ENCODE data around the gene MYCBP. TPM values are rescaled to one million over a fixed set of nuclear protein-coding genes. Genes with fewer than 3 reads are reported as not detected.

Gene MYCBP
- total and polyA plus RNA-seq, 9 donors = 10.5 to 29.6 (median 23.6) TPM

GRCh38 chr1:38905985-38906384 is 32.8 kb upstream of the MYCBP start:
- DNase-seq = no peak
- WGBS (ENCODE audit: insufficient coverage) = no CpG with 5 or more reads among the region's 2 CpGs

GRCh38 chr1:38899560-38899959 is 26.4 kb upstream of the MYCBP start:
- H3K4me1 ChIP-seq (ENCODE audit: control insufficient read depth, insufficient read depth, low read length) = no peaks in the 10 kb centered on the region
- no peaks in the 10 kb centered on the region for H3K27me3 ChIP-seq (ENCODE audit: control insufficient read depth, insufficient read depth, low read length)
- H3K9me3 ChIP-seq (replicated peaks; ENCODE audit: control insufficient read depth, low read depth, low read length) = no peaks in the 10 kb centered on the region
- no peaks in the 10 kb centered on the region for H3K36me3 ChIP-seq (ENCODE audit: control insufficient read depth, insufficient read depth, low read length)
- H3K4me3 ChIP-seq (ENCODE audit: low read length) = no peak overlapping the region
- no peak for DNase-seq
- no peak overlapping the region for H3K27ac ChIP-seq (ENCODE audit: low read length)
- 85% methylated on average over 2 of the region's 4 CpGs for WGBS (ENCODE audit: insufficient coverage)

More at GRCh38 chr1:38905985-38906384, 32.8 kb upstream of the MYCBP start:
- Histone ChIP-seq H3K9me3 (replicated peaks; ENCODE audit: control insufficient read depth, low read depth, low read length) (peaks cover 2% of the 10 kb centered on the region), H3K27ac (ENCODE audit: low read length) (no peak overlapping the region), H3K4me3 (ENCODE audit: low read length) (no peak overlapping the region), H3K36me3 (ENCODE audit: control insufficient read depth, insufficient read depth, low read length) (no peaks in the 10 kb centered on the region), H3K27me3 (ENCODE audit: control insufficient read depth, insufficient read depth, low read length) (no peaks in the 10 kb centered on the region), H3K4me1 (ENCODE audit: control insufficient read depth, insufficient read depth, low read length) (no peaks in the 10 kb centered on the region)

GRCh38 chr1:38898653-38899230 is 25.6 kb upstream of the MYCBP start:
- no peaks in the 10 kb centered on the region for H3K4me1 ChIP-seq (ENCODE audit: control insufficient read depth, insufficient read depth, low read length)
- H3K27ac ChIP-seq (ENCODE audit: low read length) = no peak overlapping the region
- no peak for DNase-seq
- H3K9me3 ChIP-seq (replicated peaks; ENCODE audit: control insufficient read depth, low read depth, low read length) = no peaks in the 10 kb centered on the region
- no peak overlapping the region for H3K4me3 ChIP-seq (ENCODE audit: low read length)
- no peaks in the 10 kb centered on the region for H3K27me3 ChIP-seq (ENCODE audit: control insufficient read depth, insufficient read depth, low read length)
- no peaks in the 10 kb centered on the region for H3K36me3 ChIP-seq (ENCODE audit: control insufficient read depth, insufficient read depth, low read length)

GRCh38 chr1:38896169-38896568 is 23.0 kb upstream of the MYCBP start:
- H3K9me3 ChIP-seq (replicated peaks; ENCODE audit: control insufficient read depth, low read depth, low read length) = no peaks in the 10 kb centered on the region
- H3K27me3 ChIP-seq (ENCODE audit: control insufficient read depth, insufficient read depth, low read length) = no peaks in the 10 kb centered on the region
- no CpG with 5 or more reads among the region's 2 CpGs for WGBS (ENCODE audit: insufficient coverage)
- no peak for DNase-seq
- no peaks in the 10 kb centered on the region for H3K4me1 ChIP-seq (ENCODE audit: control insufficient read depth, insufficient read depth, low read length)
- H3K36me3 ChIP-seq (ENCODE audit: control insufficient read depth, insufficient read depth, low read length) = no peaks in the 10 kb centered on the region
- no peak overlapping the region for H3K27ac ChIP-seq (ENCODE audit: low read length)
- H3K4me3 ChIP-seq (ENCODE audit: low read length) = no peak overlapping the region

GRCh38 chr1:38892976-38893375 is 19.8 kb upstream of the MYCBP start:
- H3K27me3 ChIP-seq (ENCODE audit: control insufficient read depth, insufficient read depth, low read length) = no peaks in the 10 kb centered on the region
- WGBS (ENCODE audit: insufficient coverage) = no CpG with 5 or more reads among the region's 1 CpG

GRCh38 chr1:38891753-38892152 is 18.6 kb upstream of the MYCBP start:
- 86% methylated on average over 1 of the region's 1 CpG for WGBS (ENCODE audit: insufficient coverage)

More at GRCh38 chr1:38892976-38893375, 19.8 kb upstream of the MYCBP start:
- Histone ChIP-seq H3K4me3 (ENCODE audit: low read length) (no peak overlapping the region), H3K9me3 (replicated peaks; ENCODE audit: control insufficient read depth, low read depth, low read length) (no peaks in the 10 kb centered on the region), H3K36me3 (ENCODE audit: control insufficient read depth, insufficient read depth, low read length) (no peaks in the 10 kb centered on the region), H3K4me1 (ENCODE audit: control insufficient read depth, insufficient read depth, low read length) (no peaks in the 10 kb centered on the region), H3K27ac (ENCODE audit: low read length) (no peak overlapping the region)
- DNase-seq = no peak

GRCh38 chr1:38889589-38889988 is 16.4 kb upstream of the MYCBP start:
- Histone ChIP-seq H3K4me1 (ENCODE audit: control insufficient read depth, insufficient read depth, low read length) (no peaks in the 10 kb centered on the region), H3K27ac (ENCODE audit: low read length) (no peak overlapping the region), H3K9me3 (replicated peaks; ENCODE audit: control insufficient read depth, low read depth, low read length) (no peaks in the 10 kb centered on the region), H3K36me3 (ENCODE audit: control insufficient read depth, insufficient read depth, low read length) (no peaks in the 10 kb centered on the region), H3K4me3 (ENCODE audit: low read length) (no peak overlapping the region), H3K27me3 (ENCODE audit: control insufficient read depth, insufficient read depth, low read length) (no peaks in the 10 kb centered on the region)
- no peak for DNase-seq
- no CpG with 5 or more reads among the region's 5 CpGs for WGBS (ENCODE audit: insufficient coverage)

More at GRCh38 chr1:38891753-38892152, 18.6 kb upstream of the MYCBP start:
- Histone ChIP-seq H3K27me3 (ENCODE audit: control insufficient read depth, insufficient read depth, low read length) (no peaks in the 10 kb centered on the region), H3K27ac (ENCODE audit: low read length) (no peak overlapping the region), H3K36me3 (ENCODE audit: control insufficient read depth, insufficient read depth, low read length) (no peaks in the 10 kb centered on the region), H3K4me3 (ENCODE audit: low read length) (no peak overlapping the region), H3K9me3 (replicated peaks; ENCODE audit: control insufficient read depth, low read depth, low read length) (no peaks in the 10 kb centered on the region), H3K4me1 (ENCODE audit: control insufficient read depth, insufficient read depth, low read length) (no peaks in the 10 kb centered on the region)
- DNase-seq = no peak

GRCh38 chr1:38888423-38889333 is 15.5 kb upstream of the MYCBP start:
- no peak for DNase-seq
- Histone ChIP-seq H3K27me3 (ENCODE audit: control insufficient read depth, insufficient read depth, low read length) (no peaks in the 10 kb centered on the region), H3K27ac (ENCODE audit: low read length) (no peak overlapping the region), H3K4me1 (ENCODE audit: control insufficient read depth, insufficient read depth, low read length) (no peaks in the 10 kb centered on the region), H3K9me3 (replicated peaks; ENCODE audit: control insufficient read depth, low read depth, low read length) (no peaks in the 10 kb centered on the region), H3K4me3 (ENCODE audit: low read length) (no peak overlapping the region), H3K36me3 (ENCODE audit: control insufficient read depth, insufficient read depth, low read length) (no peaks in the 10 kb centered on the region)
- 81% methylated on average over 8 of the region's 9 CpGs for WGBS (ENCODE audit: insufficient coverage)

- no CpG with 5 or more reads among the region's 2 CpGs for WGBS (ENCODE audit: insufficient coverage)
Observed at GRCh38 chr1:38885092-38885491, 11.9 kb upstream of the MYCBP start.

GRCh38 chr1:38881487-38881886 is 8.3 kb upstream of the MYCBP start, which contains the start of gene GJA9:
TSS of gene GJA9 (minus strand) at chr1:38881587. CDS start at chr1:38876098, 5,489 bp downstream.
- Histone ChIP-seq H3K4me1 (ENCODE audit: control insufficient read depth, insufficient read depth, low read length) (no peaks in the 10 kb centered on the region), H3K27me3 (ENCODE audit: control insufficient read depth, insufficient read depth, low read length) (no peaks in the 10 kb centered on the region), H3K4me3 (ENCODE audit: low read length) (no peak within 1 kb of the TSS), H3K36me3 (ENCODE audit: control insufficient read depth, insufficient read depth, low read length) (no peaks in the 10 kb centered on the region), H3K9me3 (replicated peaks; ENCODE audit: control insufficient read depth, low read depth, low read length) (no peaks in the 10 kb centered on the region), H3K27ac (ENCODE audit: low read length) (no peak within 1 kb of the TSS)
- no peak for DNase-seq

More at GRCh38 chr1:38885092-38885491, 11.9 kb upstream of the MYCBP start:
- H3K36me3 ChIP-seq (ENCODE audit: control insufficient read depth, insufficient read depth, low read length) = no peaks in the 10 kb centered on the region
- H3K9me3 ChIP-seq (replicated peaks; ENCODE audit: control insufficient read depth, low read depth, low read length) = no peaks in the 10 kb centered on the region
- no peak overlapping the region for H3K4me3 ChIP-seq (ENCODE audit: low read length)
- H3K27ac ChIP-seq (ENCODE audit: low read length) = no peak overlapping the region
- no peak for DNase-seq
- no peaks in the 10 kb centered on the region for H3K4me1 ChIP-seq (ENCODE audit: control insufficient read depth, insufficient read depth, low read length)
- H3K27me3 ChIP-seq (ENCODE audit: control insufficient read depth, insufficient read depth, low read length) = no peaks in the 10 kb centered on the region
